Panc1 (cell line): Measurements from ENCODE around the gene CD300LB. TPM values are rescaled to one million over a fixed set of nuclear protein-coding genes. Genes with fewer than 3 reads are reported as not detected.

Experiments used
- ATAC-seq: fragments of 200-7000 bp; cut with Tn5 transposase; 2 replicates; pipeline ENCODE4 v1.9.1; 2020; ENCODE audit warnings: mild to moderate bottlenecking, moderate library complexity
- BruUV-seq: library from RNA; stranded (reverse); fragments of 400-500 nt; replicated peaks from 2 replicates; lab custom pipeline; 2021; lab: Mats Ljungman, UMichigan
- CTCF ChIA-PET: fragments of 300-600 bp; sonication (Branson Sonifier 250); formaldehyde crosslinking; loops from one replicate; lab custom pipeline; 2022; ENCODE audit warnings: antibody characterized with exemption; lab: Charles Lee
- POLR2A ChIA-PET: fragments of 300-600 bp; sonication (Branson Sonifier 250); formaldehyde crosslinking; loops from one replicate; lab custom pipeline; 2022; ENCODE audit warnings: antibody characterized with exemption; lab: Charles Lee
- DNase-seq: peaks from one replicate; pipeline ENCODE4 v3.0.0-alpha.2; 2010; ENCODE audit warnings: low read depth, low spot score
- H3K27ac ChIP-seq: 2 replicates; pipeline ENCODE4 v1.5.1; 2011; ENCODE audit warnings: mild to moderate bottlenecking, low read length, inconsistent platforms
- H3K27me3 ChIP-seq: fragments of 200-500 bp; sonication (Bioruptor generic); 2 replicates; pipeline ENCODE4 v1.6.0; 2014; ENCODE audit warnings: low read length, inconsistent platforms; ENCODE audit not compliant: control insufficient read depth, insufficient read depth
- H3K36me3 ChIP-seq: fragments of 200-500 bp; sonication (Bioruptor generic); 2 replicates; pipeline ENCODE4 v1.5.1; 2014; ENCODE audit warnings: inconsistent platforms, mild to moderate bottlenecking, low read length, moderate library complexity; ENCODE audit not compliant: control insufficient read depth, insufficient read depth
- H3K4me1 ChIP-seq: 2 replicates; pipeline ENCODE4 v1.5.1; 2011; ENCODE audit warnings: inconsistent platforms, mild to moderate bottlenecking, low read length, moderate library complexity; ENCODE audit not compliant: control insufficient read depth, insufficient read depth
- H3K4me3 ChIP-seq, 2 experiments: 2 replicates each; pipeline ENCODE4 v1.5.1; 2011 to 2012; ENCODE audit warnings: low read depth in 2 of 2, low read length in 2 of 2, mild to moderate bottlenecking in 2 of 2, inconsistent platforms in 1 of 2, moderate library complexity in 1 of 2
- H3K9me3 ChIP-seq: fragments of 200-500 bp; sonication (Bioruptor generic); 2 replicates; pipeline ENCODE4 v1.5.1; 2014; ENCODE audit warnings: low read depth, mild to moderate bottlenecking, inconsistent platforms, low read length, moderate library complexity; ENCODE audit not compliant: control insufficient read depth, insufficient read depth
- POLR2AphosphoS5 ChIP-seq: IDR thresholded peaks from 2 replicates; pipeline ENCODE4 v1.6.1; 2012; ENCODE audit warnings: mild to moderate bottlenecking, low read depth, low read length, moderate library complexity
- SIN3A ChIP-seq: IDR thresholded peaks from 2 replicates; pipeline ENCODE4 v1.6.1; 2012; ENCODE audit warnings: low read depth, mild to moderate bottlenecking, low read length, moderate library complexity, borderline replicate concordance; ENCODE audit not compliant: insufficient read depth
- TCF7L2 ChIP-seq: IDR thresholded peaks from 2 replicates; pipeline ENCODE4 v1.6.1; 2011; ENCODE audit warnings: mild to moderate bottlenecking, low read depth, low read length, inconsistent platforms
- in situ Hi-C: cut with HindIII; loops from 2 replicates; pipeline ENCODE4 v1.10.0; 2016; ENCODE audit warnings: low sequenced_read_pairs, low pct_unique_long_range_greater_than_20kb
- intact Hi-C: fragments of 100-400 bp; cut with micrococcal nuclease; formaldehyde crosslinking; loops from one replicate; pipeline ENCODE4 v1.10.0; 2022; ENCODE audit not compliant: unreplicated experiment
- total RNA-seq: library from RNA; stranded (reverse); gene quantifications from one replicate; pipeline ENCODE4 v1.2.1, GENCODE V29; 2021; ENCODE audit not compliant: unreplicated experiment
- TF ChIP-seq, protein P1 (sequence below): fragments of 450-650 bp; IDR thresholded peaks from 2 replicates; pipeline ENCODE4 v1.5.1; 2017; ENCODE audit warnings: mild to moderate bottlenecking
- TF ChIP-seq, protein P2 (sequence below), 2 experiments: IDR thresholded peaks; 2 replicates each; pipeline ENCODE4 v1.6.1; 2011 to 2012; ENCODE audit warnings: low read depth in 2 of 2, control low read depth in 1 of 2, low read length in 1 of 2, mild to moderate bottlenecking in 1 of 2, moderate library complexity in 1 of 2; ENCODE audit not compliant: insufficient read depth in 1 of 2

Gene CD300LB
- total RNA-seq, 1 experiment from 2014 or later, result not detected

- Histone ChIP-seq H3K4me1 (no peaks in the 10 kb centered on the region), H3K36me3 (no peaks in the 10 kb centered on the region), H3K27me3 (peaks cover 16% of the 10 kb centered on the region), H3K27ac (no peak overlapping the region), H3K9me3 (no peaks in the 10 kb centered on the region), H3K4me3 (no peak overlapping the region)
- DNase-seq (no peak), ATAC-seq (no peak)
- no TSS peak for BruUV-seq
- POLR2A ChIA-PET, result no interaction called here
- TF ChIP-seq POLR2AphosphoS5 (no peak), SIN3A (no peak), TCF7L2 (no peak)
- TF ChIP-seq, protein P1, sequence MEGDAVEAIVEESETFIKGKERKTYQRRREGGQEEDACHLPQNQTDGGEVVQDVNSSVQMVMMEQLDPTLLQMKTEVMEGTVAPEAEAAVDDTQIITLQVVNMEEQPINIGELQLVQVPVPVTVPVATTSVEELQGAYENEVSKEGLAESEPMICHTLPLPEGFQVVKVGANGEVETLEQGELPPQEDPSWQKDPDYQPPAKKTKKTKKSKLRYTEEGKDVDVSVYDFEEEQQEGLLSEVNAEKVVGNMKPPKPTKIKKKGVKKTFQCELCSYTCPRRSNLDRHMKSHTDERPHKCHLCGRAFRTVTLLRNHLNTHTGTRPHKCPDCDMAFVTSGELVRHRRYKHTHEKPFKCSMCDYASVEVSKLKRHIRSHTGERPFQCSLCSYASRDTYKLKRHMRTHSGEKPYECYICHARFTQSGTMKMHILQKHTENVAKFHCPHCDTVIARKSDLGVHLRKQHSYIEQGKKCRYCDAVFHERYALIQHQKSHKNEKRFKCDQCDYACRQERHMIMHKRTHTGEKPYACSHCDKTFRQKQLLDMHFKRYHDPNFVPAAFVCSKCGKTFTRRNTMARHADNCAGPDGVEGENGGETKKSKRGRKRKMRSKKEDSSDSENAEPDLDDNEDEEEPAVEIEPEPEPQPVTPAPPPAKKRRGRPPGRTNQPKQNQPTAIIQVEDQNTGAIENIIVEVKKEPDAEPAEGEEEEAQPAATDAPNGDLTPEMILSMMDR, result no peak
- intact Hi-C loops, result no loop called here
- CTCF ChIA-PET, result interaction anchor here (0.6 kb wide), 1 partner anchor 177 kb away, joined by 6 read pairs; no protein-coding TSS in a partner anchor
- in situ Hi-C loops, result no loop called here
Observed at GRCh38 chr17:74526681-74527080, 4.6 kb downstream of the CD300LB start.

DNA sequence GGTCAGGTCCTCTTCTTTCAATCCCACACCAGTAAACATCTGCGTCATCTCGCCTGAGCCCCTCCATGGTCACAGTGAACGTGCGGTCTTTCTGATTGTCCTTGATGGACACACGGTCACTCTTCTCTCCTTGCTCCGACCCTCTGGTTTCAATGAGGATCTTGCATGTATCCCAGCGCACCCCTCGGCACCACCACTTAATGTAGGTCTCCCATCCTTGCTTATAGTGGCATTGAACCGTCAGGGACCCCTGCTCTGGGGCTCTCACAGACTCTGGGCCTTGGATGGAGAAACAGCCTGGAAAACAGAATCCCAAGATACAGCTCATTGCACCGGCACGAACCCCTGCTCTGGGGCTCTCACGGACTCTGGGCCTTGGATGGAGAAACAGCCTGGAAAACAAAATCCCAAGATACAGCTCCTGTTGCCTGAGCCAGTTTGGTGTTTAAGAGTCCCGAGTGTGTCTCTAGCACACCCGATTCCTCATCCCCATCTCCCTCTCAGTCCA is 5.4 kb downstream of the CD300LB start:
- no peaks in the 10 kb centered on the region for H3K9me3 ChIP-seq
- no TSS peak for BruUV-seq
- H3K4me1 ChIP-seq, result no peaks in the 10 kb centered on the region
- H3K27me3 ChIP-seq, result peaks cover 16% of the 10 kb centered on the region
- no peak overlapping the region for H3K4me3 ChIP-seq
- no peak overlapping the region for H3K27ac ChIP-seq
- DNase-seq (no peak), ATAC-seq (no peak)
- intact Hi-C loops (no loop called here), in situ Hi-C loops (no loop called here)
- ChIA-PET POLR2A (no interaction called here), CTCF (interaction anchor here (0.6 kb wide), 1 partner anchor 169 kb away, joined by 3 read pairs; no protein-coding TSS in a partner anchor)
- H3K36me3 ChIP-seq, result no peaks in the 10 kb centered on the region
- TF ChIP-seq POLR2AphosphoS5 (no peak), SIN3A (no peak), TCF7L2 (no peak)
- TF ChIP-seq, protein P1, result no peak
- TF ChIP-seq, protein P2, sequence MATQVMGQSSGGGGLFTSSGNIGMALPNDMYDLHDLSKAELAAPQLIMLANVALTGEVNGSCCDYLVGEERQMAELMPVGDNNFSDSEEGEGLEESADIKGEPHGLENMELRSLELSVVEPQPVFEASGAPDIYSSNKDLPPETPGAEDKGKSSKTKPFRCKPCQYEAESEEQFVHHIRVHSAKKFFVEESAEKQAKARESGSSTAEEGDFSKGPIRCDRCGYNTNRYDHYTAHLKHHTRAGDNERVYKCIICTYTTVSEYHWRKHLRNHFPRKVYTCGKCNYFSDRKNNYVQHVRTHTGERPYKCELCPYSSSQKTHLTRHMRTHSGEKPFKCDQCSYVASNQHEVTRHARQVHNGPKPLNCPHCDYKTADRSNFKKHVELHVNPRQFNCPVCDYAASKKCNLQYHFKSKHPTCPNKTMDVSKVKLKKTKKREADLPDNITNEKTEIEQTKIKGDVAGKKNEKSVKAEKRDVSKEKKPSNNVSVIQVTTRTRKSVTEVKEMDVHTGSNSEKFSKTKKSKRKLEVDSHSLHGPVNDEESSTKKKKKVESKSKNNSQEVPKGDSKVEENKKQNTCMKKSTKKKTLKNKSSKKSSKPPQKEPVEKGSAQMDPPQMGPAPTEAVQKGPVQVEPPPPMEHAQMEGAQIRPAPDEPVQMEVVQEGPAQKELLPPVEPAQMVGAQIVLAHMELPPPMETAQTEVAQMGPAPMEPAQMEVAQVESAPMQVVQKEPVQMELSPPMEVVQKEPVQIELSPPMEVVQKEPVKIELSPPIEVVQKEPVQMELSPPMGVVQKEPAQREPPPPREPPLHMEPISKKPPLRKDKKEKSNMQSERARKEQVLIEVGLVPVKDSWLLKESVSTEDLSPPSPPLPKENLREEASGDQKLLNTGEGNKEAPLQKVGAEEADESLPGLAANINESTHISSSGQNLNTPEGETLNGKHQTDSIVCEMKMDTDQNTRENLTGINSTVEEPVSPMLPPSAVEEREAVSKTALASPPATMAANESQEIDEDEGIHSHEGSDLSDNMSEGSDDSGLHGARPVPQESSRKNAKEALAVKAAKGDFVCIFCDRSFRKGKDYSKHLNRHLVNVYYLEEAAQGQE (IDR thresholded peaks at IDR 0.05; ENCODE audit: insufficient read depth in 1 of 2, low read depth in 2 of 2, low read length in 1 of 2), result no peak
